ENCODE data around the gene PLEKHG3. TPM values are rescaled to one million over a fixed set of nuclear protein-coding genes. Genes with fewer than 3 reads are reported as not detected.

Gene PLEKHG3
- total RNA-seq, 4 donors from 2014 or later: 58.1 to 273 (median 94.7) TPM

- Histone ChIP-seq H3K9me3 (no peaks in the 10 kb centered on the region), H3K27me3 (no peaks in the 10 kb centered on the region), H3K4me1 (peaks cover 75 to 98% (median 92%) of the 10 kb centered on the region in 4 donors), H3K4me3 (no peak overlapping the region), H3K27ac (peak overlapping the region; percentile 86 to 91 (median 88)), H3K36me3 (no peaks in the 10 kb centered on the region)
- in situ Hi-C loops (cut with MboI; ENCODE audit: low pct_ligation_motif_present in 1 of 4, low pct_unique_long_range_greater_than_20kb in 1 of 4, low sequenced_read_pairs in 3 of 4): no loop called here
- TF ChIP-seq POLR2AphosphoS5 (IDR thresholded peaks at IDR 0.05) (no peak), EP300 (IDR thresholded peaks at IDR 0.05; ENCODE audit: low read depth) (no peak), CTCF (IDR thresholded peaks at IDR 0.05) (no peak)
- 50% methylated on average over 7 of the region's 7 CpGs; no CpG with 5 or more reads in 1 of the 2 donors for WGBS, 2 donors (ENCODE audit: low coverage in 1 of 2)
- DNase-seq: no peak
- intact Hi-C loops (cut with DNase I; ENCODE audit: low total_unique reads): no loop called here
These were observed 15.4 kb downstream of the PLEKHG3 start for GRCh38 chr14:64719601-64720000.

GRCh38 chr14:64720131-64720576, 15.9 kb downstream of the PLEKHG3 start:
- intact Hi-C loops (cut with DNase I; ENCODE audit: low total_unique reads) (no loop called here), in situ Hi-C loops (cut with MboI; ENCODE audit: low pct_ligation_motif_present in 1 of 4, low pct_unique_long_range_greater_than_20kb in 1 of 4, low sequenced_read_pairs in 3 of 4) (no loop called here)
- Histone ChIP-seq H3K27ac (peak overlapping the region; percentile 86 to 91 (median 88)), H3K36me3 (no peaks in the 10 kb centered on the region), H3K27me3 (no peaks in the 10 kb centered on the region), H3K4me3 (peak overlapping the region in 1 of 4 donors; percentile 4), H3K4me1 (peaks cover 80 to 99% (median 95%) of the 10 kb centered on the region in 4 donors), H3K9me3 (no peaks in the 10 kb centered on the region)
- WGBS, 2 donors (ENCODE audit: low coverage in 1 of 2): 36% methylated on average over 7 of the region's 7 CpGs; no CpG with 5 or more reads in 1 of the 2 donors
- DNase-seq: peak; percentile 81
- no peak for TF ChIP-seq EP300 (IDR thresholded peaks at IDR 0.05; ENCODE audit: low read depth)
- TF ChIP-seq POLR2A (IDR thresholded peaks at IDR 0.05): peak; percentile 66
- peak in 2 of 3 donors; percentile 68 to 74 for TF ChIP-seq POLR2AphosphoS5 (IDR thresholded peaks at IDR 0.05)

GRCh38 chr14:64721391-64721791, 17.2 kb downstream of the PLEKHG3 start:
- Histone ChIP-seq H3K9me3 (no peaks in the 10 kb centered on the region), H3K27me3 (no peaks in the 10 kb centered on the region), H3K4me3 (no peak overlapping the region), H3K27ac (peak overlapping the region; percentile 86 to 91 (median 88)), H3K36me3 (no peaks in the 10 kb centered on the region), H3K4me1 (peaks cover 86 to 100% (median 98%) of the 10 kb centered on the region in 4 donors)
- TF ChIP-seq EP300 (IDR thresholded peaks at IDR 0.05; ENCODE audit: low read depth): no peak
- no peak for TF ChIP-seq POLR2A (IDR thresholded peaks at IDR 0.05)
- TF ChIP-seq POLR2AphosphoS5 (IDR thresholded peaks at IDR 0.05): peak in 2 of 3 donors; percentile 4 to 8
- no peak for TF ChIP-seq CTCF (IDR thresholded peaks at IDR 0.05)
- in situ Hi-C loops (cut with MboI; ENCODE audit: low pct_ligation_motif_present in 1 of 4, low pct_unique_long_range_greater_than_20kb in 1 of 4, low sequenced_read_pairs in 3 of 4): no loop called here
- peak; percentile 64 for DNase-seq
- intact Hi-C loops (cut with DNase I; ENCODE audit: low total_unique reads): no loop called here
- WGBS, 2 donors (ENCODE audit: low coverage in 1 of 2): 19% methylated on average over 5 of the region's 5 CpGs; no CpG with 5 or more reads in 1 of the 2 donors

GRCh38 chr14:64721899-64722298, 17.7 kb downstream of the PLEKHG3 start:
- peaks cover 82 to 100% (median 98%) of the 10 kb centered on the region in 4 donors for H3K4me1 ChIP-seq
- H3K27ac ChIP-seq: peak overlapping the region; percentile 86 to 91 (median 88)
- TF ChIP-seq POLR2AphosphoS5 (IDR thresholded peaks at IDR 0.05) (no peak), EP300 (IDR thresholded peaks at IDR 0.05; ENCODE audit: low read depth) (no peak), POLR2A (IDR thresholded peaks at IDR 0.05) (no peak), CTCF (IDR thresholded peaks at IDR 0.05) (no peak)
- in situ Hi-C loops (cut with MboI; ENCODE audit: low pct_ligation_motif_present in 1 of 4, low pct_unique_long_range_greater_than_20kb in 1 of 4, low sequenced_read_pairs in 3 of 4): no loop called here
- H3K9me3 ChIP-seq: no peaks in the 10 kb centered on the region
- no peaks in the 10 kb centered on the region for H3K36me3 ChIP-seq
- no peak for DNase-seq
- 61 to 65% methylated on average over 7 to 9 of the region's 9 CpGs for WGBS, 2 donors (ENCODE audit: low coverage in 1 of 2)
- intact Hi-C loops (cut with DNase I; ENCODE audit: low total_unique reads): no loop called here
- H3K4me3 ChIP-seq: no peak overlapping the region
- no peaks in the 10 kb centered on the region for H3K27me3 ChIP-seq
